Colonic mucosa (tissue), 4 donors: Measurements from ENCODE around the gene HIRA. TPM values are rescaled to one million over a fixed set of nuclear protein-coding genes. Genes with fewer than 3 reads are reported as not detected.

ENCODE experiments used
- DNase-seq: peaks from one replicate; pipeline ENCODE4 v3.0.0-alpha.2; 2020
- H3K27ac ChIP-seq: fragments of 200-600 bp; one replicate; pipeline ENCODE4 v1.8.0; 2021
- H3K27me3 ChIP-seq: fragments of 200-600 bp; one replicate; pipeline ENCODE4 v1.8.0; 2021
- H3K36me3 ChIP-seq: fragments of 200-600 bp; one replicate; pipeline ENCODE4 v1.8.0; 2021
- H3K4me1 ChIP-seq: fragments of 200-600 bp; one replicate; pipeline ENCODE4 v1.8.0; 2021; ENCODE audit warnings: mild to moderate bottlenecking
- H3K4me3 ChIP-seq: fragments of 200-600 bp; one replicate; pipeline ENCODE4 v1.8.0; 2021
- H3K9ac ChIP-seq, 2 donors: one replicate each; pipeline ENCODE4 v1.7.0; 2013; ENCODE audit warnings: control low read depth in 2 of 2, low read depth in 2 of 2, low read length in 2 of 2
- H3K9me3 ChIP-seq: fragments of 200-600 bp; one replicate; pipeline ENCODE4 v1.8.0; 2021
- CTCF ChIP-seq: fragments of 200-600 bp; IDR thresholded peaks from one replicate; pipeline ENCODE4 v1.8.0; 2022; ENCODE audit warnings: antibody characterized with exemption, mild to moderate bottlenecking
- intact Hi-C: fragments of 100-400 bp; cut with DNase I; formaldehyde crosslinking; loops from one replicate; pipeline ENCODE4 v1.14.1; 2022
- total RNA-seq, 2 donors: library from RNA; stranded (reverse); fragmentation: NEBNext Ultra II Directional in 1 of 2; extraction: Animal tissue kit (Norgen Biotek cat#: 25700) in 1 of 2; gene quantifications; one replicate each; pipeline ENCODE4 v1.2.1, GENCODE V29; 2021
- donor health status: healthy.
- donor health status: DM: no; HTN: no; CAD: no.
- donor health status: DM: no; HTN: no; CAD: no.

Gene HIRA
- 10 to 100 TPM; 22.3 to 41.5 TPM for total RNA-seq

GRCh38 chr22:19431649-19432132 is at the start of gene HIRA:
Gene HIRA (minus strand): TSS chr22:19431733. CDS start chr22:19431476, 257 bp downstream.
- DNase-seq, result peak; percentile 80
- Histone ChIP-seq H3K27ac (peak within 1 kb of the TSS; percentile 97), H3K9ac (peak within 1 kb of the TSS; percentile 93 to 96), H3K9me3 (no peaks in the 10 kb centered on the region), H3K27me3 (no peaks in the 10 kb centered on the region), H3K4me1 (peaks cover 2% of the 10 kb centered on the region), H3K36me3 (no peaks in the 10 kb centered on the region), H3K4me3 (peak within 1 kb of the TSS; percentile 91)
- intact Hi-C loops, result no loop called here
- no peak for TF ChIP-seq CTCF

GRCh38 chr22:19480789-19481188 is 49.3 kb upstream of the HIRA start:
- Histone ChIP-seq H3K4me1 (peaks cover 11% of the 10 kb centered on the region), H3K9ac (no peak overlapping the region)
- no peak for DNase-seq

GRCh38 chr22:19480173-19480568 is 48.6 kb upstream of the HIRA start:
- peak overlapping the region; percentile 81 for H3K4me3 ChIP-seq
- no peak for DNase-seq
- H3K27ac ChIP-seq, result no peak overlapping the region
- H3K27me3 ChIP-seq, result no peaks in the 10 kb centered on the region
- no peak for TF ChIP-seq CTCF
- intact Hi-C loops, result no loop called here
- H3K36me3 ChIP-seq, result no peaks in the 10 kb centered on the region
- H3K9ac ChIP-seq, result peak overlapping the region in 1 of 2 donors; percentile 41
- H3K9me3 ChIP-seq, result no peaks in the 10 kb centered on the region
- H3K4me1 ChIP-seq, result peaks cover 11% of the 10 kb centered on the region

More at GRCh38 chr22:19480789-19481188, 49.3 kb upstream of the HIRA start:
- no peak for TF ChIP-seq CTCF
- Histone ChIP-seq H3K27me3 (no peaks in the 10 kb centered on the region), H3K27ac (no peak overlapping the region), H3K9me3 (no peaks in the 10 kb centered on the region), H3K4me3 (no peak overlapping the region), H3K36me3 (no peaks in the 10 kb centered on the region)
- intact Hi-C loops, result no loop called here

- no peaks in the 10 kb centered on the region for H3K36me3 ChIP-seq
- intact Hi-C loops, result loop anchor here (10.0 kb wide), 1 partner anchor 295 kb away; no protein-coding TSS in a partner anchor
- peak; percentile 96 for DNase-seq
- H3K4me1 ChIP-seq, result peaks cover 11% of the 10 kb centered on the region
- TF ChIP-seq CTCF, result no peak
- H3K4me3 ChIP-seq, result peak within 1 kb of the TSS; percentile 81
- H3K9me3 ChIP-seq, result no peaks in the 10 kb centered on the region
- peak within 1 kb of the TSS; percentile 91 for H3K27ac ChIP-seq
- peak within 1 kb of the TSS; percentile 80 to 93 for H3K9ac ChIP-seq
- H3K27me3 ChIP-seq, result no peaks in the 10 kb centered on the region
Measured at GRCh38 chr22:19479355-19480172, 48.0 kb upstream of the HIRA start, which contains the start of gene CDC45. Gene CDC45 (plus strand): TSS chr22:19479920. CDS start chr22:19479969, 49 bp downstream.

GRCh38 chr22:19478901-19479354 is 47.4 kb upstream of the HIRA start, which contains the start of gene UFD1:
Gene UFD1 (minus strand): TSS chr22:19479193. CDS start chr22:19479085, 108 bp downstream.
- Histone ChIP-seq H3K4me3 (peak within 1 kb of the TSS; percentile 81), H3K27me3 (no peaks in the 10 kb centered on the region), H3K9me3 (no peaks in the 10 kb centered on the region), H3K27ac (peak within 1 kb of the TSS; percentile 91), H3K9ac (peak within 1 kb of the TSS; percentile 80 to 93), H3K4me1 (peaks cover 11% of the 10 kb centered on the region), H3K36me3 (no peaks in the 10 kb centered on the region)
- TF ChIP-seq CTCF, result no peak
- DNase-seq, result peak; percentile 83
- intact Hi-C loops, result loop anchor here (10.0 kb wide), 1 partner anchor 294 kb away; no protein-coding TSS in a partner anchor
